GM23338 (cell line): ENCODE measurements around the gene BMAL1.

ENCODE experiments used
- CREB1 ChIP-seq: fragments of 250-450 bp; sonication (Bioruptor Pico); IDR thresholded peaks from 2 replicates; pipeline ENCODE4 v1.5.0; 2020; ENCODE audit warnings: low read depth, mild to moderate bottlenecking, moderate library complexity
- CTCF ChIP-seq, 2 experiments: fragments of 200-600 bp in 1 of 2; sonication (generic) in 1 of 2; conservative IDR thresholded peaks; 2 replicates each; pipeline versions ENCODE4 v1.5.1 to v1.6.1; 2016 to 2017; ENCODE audit warnings: antibody characterized with exemption in 2 of 2, low read depth in 2 of 2, mild to moderate bottlenecking in 2 of 2, moderate library complexity in 1 of 2
- EZH2 ChIP-seq: fragments of 200-600 bp; sonication (generic); IDR thresholded peaks from one replicate; pipeline ENCODE4 v1.8.0; 2017; ENCODE audit warnings: antibody characterized with exemption, mild to moderate bottlenecking, low read depth; ENCODE audit not compliant: unreplicated experiment
- EZH2phosphoT487 ChIP-seq: fragments of 200-600 bp; sonication (generic); IDR thresholded peaks from one replicate; pipeline ENCODE4 v1.8.1; 2018; ENCODE audit warnings: antibody characterized with exemption; ENCODE audit not compliant: unreplicated experiment
- POLR2AphosphoS5 ChIP-seq: IDR thresholded peaks from 2 replicates; pipeline ENCODE4 v1.6.1; 2016; ENCODE audit warnings: antibody characterized with exemption, low read depth
- REST ChIP-seq: IDR thresholded peaks from one replicate; pipeline ENCODE4 v1.6.1; 2018; ENCODE audit warnings: antibody characterized with exemption; ENCODE audit not compliant: unreplicated experiment
- STAT1 ChIP-seq: IDR thresholded peaks from one replicate; pipeline ENCODE4 v1.6.1; 2016; ENCODE audit warnings: antibody characterized with exemption; ENCODE audit not compliant: unreplicated experiment

GRCh38 chr11:13344818-13345217 is 67.2 kb downstream of the BMAL1 start:
- no peak for TF ChIP-seq CTCF (conservative IDR thresholded peaks at IDR 0.05; ENCODE audit: low read depth in 2 of 2)
- no peak for TF ChIP-seq STAT1
- no peak for TF ChIP-seq EZH2
- no peak for TF ChIP-seq REST
- no peak for TF ChIP-seq EZH2phosphoT487
- no peak for TF ChIP-seq CREB1 (CRISPR knock-in tag)
- TF ChIP-seq POLR2AphosphoS5: no peak
